Effector CD4-positive, alpha-beta T cell (primary cell): Measurements from ENCODE around the gene TAS2R40.
A peak's percentile ranks its signal among the peaks of the same experiment; 100 is the strongest.
"Not testable (repeated sequence)": the region's sequence is repeated elsewhere in the genome, so short reads cannot be mapped to it uniquely, and the experiment has no call there.

Experiments used
- DNase-seq: peaks from one replicate; pipeline ENCODE4 v3.0.0-alpha.2; 2020

The TAS2R40 gene

GRCh38 chr7:143252006-143252405, 30.2 kb downstream of the TAS2R40 start:
- DNase-seq, result no peak

- no peak for DNase-seq
Observed at GRCh38 chr7:143255564-143255963, 33.7 kb downstream of the TAS2R40 start.

DNA sequence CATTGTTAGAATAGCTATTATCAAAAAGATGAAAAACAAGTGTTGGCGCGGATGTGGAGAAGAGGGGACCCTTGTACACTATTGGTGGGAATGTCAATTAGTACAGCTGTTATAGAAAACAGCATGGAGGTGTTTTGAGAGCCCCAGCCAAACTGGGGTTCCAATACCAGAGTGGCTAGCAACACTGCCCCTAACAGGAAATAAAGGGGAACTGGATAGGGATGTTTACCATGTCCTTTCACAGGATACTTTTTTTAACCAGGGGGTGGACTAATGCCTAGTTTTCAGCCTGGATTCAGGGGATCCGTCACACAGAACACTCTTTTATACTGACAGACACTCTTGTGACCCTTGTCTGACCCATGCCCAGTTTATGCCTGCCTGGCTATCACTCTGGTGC, 34.5 kb downstream of the TAS2R40 start:
- DNase-seq, result no peak

DNA sequence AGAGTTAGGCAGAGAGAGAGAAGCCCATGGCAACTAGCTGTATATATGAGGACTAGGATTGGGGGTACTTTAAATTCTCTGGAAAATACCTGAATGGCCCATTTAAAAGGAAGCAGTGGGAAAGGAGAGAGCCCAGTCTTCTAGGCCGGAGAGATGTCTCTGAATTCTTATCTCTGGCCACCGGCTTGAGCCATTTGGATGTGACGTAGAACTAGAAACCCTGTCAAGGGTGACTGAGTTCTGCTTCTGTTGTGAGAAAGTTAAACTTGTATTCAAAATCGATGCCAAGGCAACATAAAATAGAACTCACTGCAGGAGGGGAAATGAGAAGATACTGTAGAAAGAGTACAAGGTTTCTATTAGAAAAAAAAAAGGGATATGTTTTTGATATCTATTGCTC, 35.1 kb downstream of the TAS2R40 start:
- DNase-seq, result no peak

- DNase-seq, result no peak
Observed at GRCh38 chr7:143257501-143257900, 35.7 kb downstream of the TAS2R40 start.

GRCh38 chr7:143258831-143259230, 37.0 kb downstream of the TAS2R40 start:
- DNase-seq, result no peak

- DNase-seq, result no peak
Observed at GRCh38 chr7:143259765-143260164, 37.9 kb downstream of the TAS2R40 start.

GRCh38 chr7:143261901-143262300, 40.1 kb downstream of the TAS2R40 start:
- no peak for DNase-seq

GRCh38 chr7:143263266-143264195, 41.7 kb downstream of the TAS2R40 start, which contains the start of gene GSTK1:
GSTK1 (plus strand) TSS chr7:143263441; CDS start chr7:143263514, 73 bp downstream.
- peak; percentile 69 for DNase-seq

GRCh38 chr7:143264196-143264568, 42.3 kb downstream of the TAS2R40 start:
- not testable (repeated sequence) for DNase-seq

DNA sequence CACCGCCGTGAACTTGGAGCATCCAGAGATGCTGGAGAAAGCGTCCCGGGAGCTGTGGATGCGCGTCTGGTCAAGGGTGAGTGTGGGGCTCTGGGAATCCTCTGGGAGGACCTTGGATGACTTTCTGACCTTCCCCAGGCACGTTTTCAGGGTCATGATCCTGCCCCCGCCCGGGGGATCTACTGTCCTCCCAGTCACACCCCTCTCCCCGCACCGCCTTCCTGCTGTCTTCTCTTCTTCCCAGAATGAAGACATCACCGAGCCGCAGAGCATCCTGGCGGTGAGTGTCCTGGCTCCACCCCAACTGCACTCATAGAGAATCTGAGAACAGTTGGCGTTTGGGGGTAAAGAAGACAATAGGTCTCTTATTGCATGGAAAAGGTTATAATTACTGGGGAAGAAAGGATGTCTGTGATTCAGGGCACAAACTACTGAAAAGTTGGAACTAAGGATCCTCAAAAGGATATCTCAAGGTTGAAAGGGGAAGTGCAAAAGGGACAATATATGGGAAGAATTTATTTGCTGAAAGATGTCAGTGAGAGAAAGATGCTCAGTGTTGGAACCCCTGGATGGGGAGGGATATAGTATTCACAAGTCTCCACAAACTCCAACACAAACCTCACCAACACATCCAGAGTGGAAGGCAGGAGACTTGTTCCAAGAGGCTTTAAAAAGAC, 43.3 kb downstream of the TAS2R40 start:
- DNase-seq, result no peak

DNA sequence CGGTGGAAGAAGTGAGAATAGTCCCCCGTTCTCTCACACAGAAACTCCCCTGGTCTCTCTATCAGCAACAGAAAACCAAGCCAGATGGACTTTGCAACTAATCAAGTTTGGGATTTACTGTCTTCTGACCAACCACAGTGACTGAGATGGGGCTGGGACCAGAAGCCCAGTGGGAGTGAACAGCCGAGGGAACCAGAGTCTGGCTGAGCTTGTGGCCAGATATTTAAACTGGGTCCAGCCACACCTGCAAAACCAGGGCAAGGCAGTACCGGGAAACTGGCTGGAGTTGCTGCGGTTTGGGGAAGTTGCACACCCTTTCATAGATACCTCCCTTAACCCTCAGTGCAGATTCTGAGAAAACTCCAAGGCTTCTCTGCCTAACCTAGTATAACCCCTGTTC, 47.4 kb downstream of the TAS2R40 start:
- no peak for DNase-seq

DNA sequence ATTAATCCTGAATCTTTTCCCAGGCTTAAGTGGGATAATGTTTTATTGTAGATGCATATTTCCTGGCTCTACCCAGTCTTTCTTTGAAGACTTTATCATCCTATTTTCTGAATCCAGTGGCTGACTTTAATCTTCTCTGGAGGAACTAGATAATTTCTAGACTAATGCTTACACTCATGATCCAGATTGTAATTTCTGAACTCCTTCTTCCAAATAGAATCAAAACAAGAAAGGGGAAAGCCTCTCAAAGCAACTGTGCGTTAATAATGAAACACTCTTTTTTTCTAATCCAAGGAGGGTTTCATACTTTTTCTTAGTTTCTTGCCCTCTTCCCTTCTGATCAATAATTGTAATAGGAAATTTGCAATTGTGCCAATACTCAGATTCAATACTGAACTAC, 49.4 kb downstream of the TAS2R40 start:
- DNase-seq, result no peak
